Adrenal gland (tissue), 5 donors: ENCODE results near the gene SELENOK.

ENCODE experiments used
- CTCF ChIP-seq, 6 experiments: fragments of 450-650 bp in 4 of 6; fragments of 200-600 bp in 2 of 6; sonication (generic) in 1 of 6; IDR thresholded peaks; 1 replicate in 5 of 6; 2 replicates in 1 of 6; pipeline versions ENCODE4 v1.5.1 to v1.8.0; 2016 to 2021; ENCODE audit warnings: antibody characterized with exemption in 6 of 6, mild to moderate bottlenecking in 2 of 6, moderate library complexity in 1 of 6
- POLR2A ChIP-seq, 2 donors: fragments of 450-650 bp; IDR thresholded peaks; one replicate each; pipeline ENCODE4 v1.6.1; 2017; ENCODE audit warnings: antibody characterized with exemption in 2 of 2, mild to moderate bottlenecking in 2 of 2, moderate library complexity in 1 of 2
- donor health status: DM: no; HTN: no; CAD: no.

- TF ChIP-seq POLR2A (IDR thresholded peaks at IDR 0.05) (no peak), CTCF (IDR thresholded peaks at IDR 0.05) (no peak)
These were observed 28.5 kb downstream of the SELENOK start for GRCh38 chr3:53863145-53863544.
